Thoracic aorta (tissue), 2 donors: Measurements from ENCODE around the gene CLCN4. TPM values are rescaled to one million over a fixed set of nuclear protein-coding genes. Genes with fewer than 3 reads are reported as not detected.

Source experiments
- ATAC-seq: fragments of 150-250 bp; one replicate; pipeline ENCODE4 v1.8.0; 2017; ENCODE audit warnings: low read depth; ENCODE audit not compliant: insufficient number of reproducible peaks, low FRiP score
- DNase-seq: peaks from one replicate; pipeline ENCODE4 v3.0.0-alpha.2; 2020; ENCODE audit warnings: low spot score
- H3K27ac ChIP-seq, 2 donors: fragments of 200-600 bp; sonication (generic); 1 replicate in 1 of 2; 2 replicates in 1 of 2; pipeline ENCODE4 v1.5.1; 2016; ENCODE audit warnings: mild to moderate bottlenecking in 2 of 2, moderate library complexity in 2 of 2
- H3K27me3 ChIP-seq: fragments of 200-600 bp; sonication (generic); replicated peaks from 2 replicates; pipeline ENCODE4 v1.6.0; 2016; ENCODE audit warnings: mild to moderate bottlenecking; ENCODE audit not compliant: insufficient read depth
- H3K36me3 ChIP-seq: fragments of 200-600 bp; sonication (generic); one replicate; pipeline ENCODE4 v1.5.1; 2016
- H3K4me1 ChIP-seq, 2 donors: fragments of 200-600 bp; sonication (generic); 1 replicate in 1 of 2; 2 replicates in 1 of 2; pipeline versions ENCODE4 v1.5.1 to v1.6.0; 2016; ENCODE audit warnings: low read depth in 2 of 2, mild to moderate bottlenecking in 1 of 2; ENCODE audit not compliant: control insufficient read depth in 1 of 2
- H3K4me3 ChIP-seq: fragments of 200-600 bp; sonication (generic); 2 replicates; pipeline ENCODE4 v1.5.1; 2016; ENCODE audit warnings: mild to moderate bottlenecking
- H3K9me3 ChIP-seq: fragments of 200-600 bp; sonication (generic); 2 replicates; pipeline ENCODE4 v1.5.1; 2016
- total RNA-seq, 2 donors: library from RNA; depleted of rRNA; stranded (reverse); fragments of >200 nt; gene quantifications; one replicate each; pipeline versions ENCODE4 v1.1.0 to v1.2.3, GENCODE V29; 2016
- TF ChIP-seq, protein P1 (sequence below): fragments of 200-600 bp; sonication (generic); IDR thresholded peaks from one replicate; pipeline ENCODE4 v1.5.1; 2019; ENCODE audit warnings: antibody characterized with exemption

CLCN4 gene
- total RNA-seq, 2 donors from 2014 or later = 3.5 to 5.6 TPM

- Histone ChIP-seq H3K36me3 (no peaks in the 10 kb centered on the region), H3K4me3 (peak overlapping the region; percentile 21), H3K4me1 (peaks cover 10 to 20% of the 10 kb centered on the region in 2 donors), H3K27me3 (no peaks in the 10 kb centered on the region), H3K9me3 (no peaks in the 10 kb centered on the region), H3K27ac (peak overlapping the region in 1 of 2 donors; percentile 52)
- TF ChIP-seq, protein P1, sequence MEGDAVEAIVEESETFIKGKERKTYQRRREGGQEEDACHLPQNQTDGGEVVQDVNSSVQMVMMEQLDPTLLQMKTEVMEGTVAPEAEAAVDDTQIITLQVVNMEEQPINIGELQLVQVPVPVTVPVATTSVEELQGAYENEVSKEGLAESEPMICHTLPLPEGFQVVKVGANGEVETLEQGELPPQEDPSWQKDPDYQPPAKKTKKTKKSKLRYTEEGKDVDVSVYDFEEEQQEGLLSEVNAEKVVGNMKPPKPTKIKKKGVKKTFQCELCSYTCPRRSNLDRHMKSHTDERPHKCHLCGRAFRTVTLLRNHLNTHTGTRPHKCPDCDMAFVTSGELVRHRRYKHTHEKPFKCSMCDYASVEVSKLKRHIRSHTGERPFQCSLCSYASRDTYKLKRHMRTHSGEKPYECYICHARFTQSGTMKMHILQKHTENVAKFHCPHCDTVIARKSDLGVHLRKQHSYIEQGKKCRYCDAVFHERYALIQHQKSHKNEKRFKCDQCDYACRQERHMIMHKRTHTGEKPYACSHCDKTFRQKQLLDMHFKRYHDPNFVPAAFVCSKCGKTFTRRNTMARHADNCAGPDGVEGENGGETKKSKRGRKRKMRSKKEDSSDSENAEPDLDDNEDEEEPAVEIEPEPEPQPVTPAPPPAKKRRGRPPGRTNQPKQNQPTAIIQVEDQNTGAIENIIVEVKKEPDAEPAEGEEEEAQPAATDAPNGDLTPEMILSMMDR = no peak
- no peak for ATAC-seq
- no peak for DNase-seq
These were observed 35.0 kb upstream of the CLCN4 start for GRCh38 chrX:10121787-10122186.

DNA sequence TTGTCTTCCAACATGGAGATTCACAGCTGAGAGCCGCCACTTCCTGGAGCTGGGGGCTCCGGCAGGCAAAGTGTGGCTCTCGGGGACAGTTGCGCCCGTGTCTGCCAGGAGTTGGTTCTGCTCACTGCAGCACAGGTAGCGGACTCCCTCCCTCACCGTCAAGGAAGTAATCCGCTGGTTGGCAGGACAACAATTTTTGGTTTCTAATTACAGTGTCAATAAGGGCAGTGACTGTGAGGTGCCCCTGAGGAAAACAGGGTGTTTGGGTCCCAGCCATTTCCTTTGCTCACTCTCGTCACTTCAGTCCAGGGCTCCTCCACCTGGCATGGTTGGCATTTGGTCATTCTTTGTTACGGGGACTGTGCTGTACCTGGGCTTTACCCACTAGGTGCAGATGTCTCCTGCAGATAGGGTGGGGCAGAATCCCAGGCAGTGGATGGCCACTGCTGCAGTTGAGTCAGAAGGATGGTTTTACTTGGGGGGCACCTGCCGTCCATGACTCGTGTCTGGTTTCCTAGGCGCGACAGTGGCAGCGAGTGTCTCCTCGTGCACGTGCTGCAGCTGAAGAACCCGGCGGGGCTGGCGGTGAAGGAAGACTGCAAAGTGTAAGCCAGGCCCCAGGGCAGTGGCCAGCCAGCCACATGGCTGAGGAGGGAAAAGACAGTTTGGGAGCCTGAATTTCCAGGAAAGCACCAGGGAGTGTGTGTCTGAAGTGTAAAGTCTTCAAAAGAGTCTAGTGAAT is 32.1 kb upstream of the CLCN4 start:
- DNase-seq = no peak
- peaks cover 3% of the 10 kb centered on the region for H3K36me3 ChIP-seq
- H3K4me3 ChIP-seq = no peak overlapping the region
- no peaks in the 10 kb centered on the region for H3K27me3 ChIP-seq
- TF ChIP-seq, protein P1 = no peak
- no peak for ATAC-seq
- no peak overlapping the region for H3K27ac ChIP-seq
- H3K4me1 ChIP-seq = peaks cover 10 to 20% of the 10 kb centered on the region in 2 donors
- H3K9me3 ChIP-seq = no peaks in the 10 kb centered on the region

DNA sequence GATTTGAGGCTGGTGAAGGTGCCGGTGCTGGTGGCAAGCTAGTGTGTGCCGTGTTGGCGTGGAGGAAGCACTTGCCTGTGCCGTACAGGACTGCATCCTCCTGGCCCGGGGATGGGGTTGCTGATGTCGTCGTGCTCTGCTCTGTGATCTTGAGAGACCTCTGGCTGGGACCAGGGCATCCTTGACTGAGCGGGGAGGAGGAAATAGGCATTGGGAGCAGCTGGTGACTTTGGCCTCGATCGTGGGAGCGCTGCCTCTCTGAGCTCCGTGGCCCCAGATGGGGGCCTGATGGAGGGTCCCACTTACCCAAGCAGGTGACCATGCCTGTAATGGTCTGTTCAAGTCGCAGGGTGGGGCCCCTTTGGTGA is 31.5 kb upstream of the CLCN4 start:
- no peak for ATAC-seq
- TF ChIP-seq, protein P1 = no peak
- H3K9me3 ChIP-seq = no peaks in the 10 kb centered on the region
- H3K4me1 ChIP-seq = peaks cover 10 to 20% of the 10 kb centered on the region in 2 donors
- no peak overlapping the region for H3K4me3 ChIP-seq
- H3K27ac ChIP-seq = no peak overlapping the region
- DNase-seq = no peak
- H3K27me3 ChIP-seq = no peaks in the 10 kb centered on the region
- peaks cover 6% of the 10 kb centered on the region for H3K36me3 ChIP-seq

DNA sequence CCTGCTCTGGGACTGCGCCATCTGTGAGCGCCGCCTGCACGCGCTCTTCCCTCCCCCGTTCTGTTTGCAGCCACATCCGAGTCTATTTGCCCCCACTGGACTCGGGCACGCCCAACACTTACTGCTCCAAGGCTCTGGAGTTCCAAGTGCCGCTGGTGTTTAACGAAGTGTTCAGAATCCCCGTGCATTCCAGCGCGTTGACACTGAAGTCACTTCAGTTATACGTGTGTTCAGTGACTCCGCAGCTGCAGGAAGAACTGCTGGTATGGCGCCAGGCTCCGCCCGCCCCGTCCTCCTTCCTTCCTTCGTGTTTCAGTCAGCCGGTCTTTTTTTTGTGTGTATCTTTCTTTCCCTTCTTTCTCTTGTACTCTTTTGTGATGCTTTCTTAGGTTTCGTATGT is 30.7 kb upstream of the CLCN4 start:
- DNase-seq (no peak), ATAC-seq (no peak)
- Histone ChIP-seq H3K9me3 (no peaks in the 10 kb centered on the region), H3K36me3 (peaks cover 11% of the 10 kb centered on the region), H3K27ac (no peak overlapping the region), H3K27me3 (no peaks in the 10 kb centered on the region), H3K4me3 (no peak overlapping the region), H3K4me1 (peaks cover 10 to 19% of the 10 kb centered on the region in 2 donors)
- TF ChIP-seq, protein P1 = no peak

DNA sequence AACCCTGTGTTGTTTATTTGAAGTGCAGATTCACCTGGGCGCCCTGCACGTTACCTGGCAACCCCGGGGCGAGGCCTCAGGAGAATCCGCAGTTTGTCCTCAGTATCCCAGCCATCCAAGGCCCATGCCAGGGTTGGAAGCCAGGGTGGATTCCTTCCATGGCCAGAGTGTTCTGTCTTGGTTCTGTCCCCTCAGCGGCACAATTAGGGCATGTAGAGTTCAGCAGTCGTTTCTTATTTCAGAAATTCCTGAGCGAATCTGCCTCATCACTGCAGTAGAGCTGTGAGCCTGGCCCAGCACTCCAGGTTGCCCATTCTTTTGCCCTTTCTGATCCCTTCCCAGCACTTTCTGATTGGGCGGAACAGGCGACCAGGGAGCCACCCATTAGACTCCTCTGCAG is 29.9 kb upstream of the CLCN4 start:
- DNase-seq (no peak), ATAC-seq (no peak)
- H3K9me3 ChIP-seq = no peaks in the 10 kb centered on the region
- peaks cover 8 to 11% of the 10 kb centered on the region in 2 donors for H3K4me1 ChIP-seq
- H3K27ac ChIP-seq = no peak overlapping the region
- TF ChIP-seq, protein P1 = no peak
- no peak overlapping the region for H3K4me3 ChIP-seq
- no peaks in the 10 kb centered on the region for H3K27me3 ChIP-seq
- peaks cover 11% of the 10 kb centered on the region for H3K36me3 ChIP-seq
